OCI-LY3 (cell line): ENCODE results near the gene CARS2.

Experiments
- CTCF ChIP-seq: fragments of 200-600, 300-600 bp; sonication (generic); IDR thresholded peaks from 2 replicates; pipeline ENCODE4 v1.5.1; 2014; ENCODE audit warnings: antibody characterized with exemption, low read length, low read depth
- EZH2phosphoT487 ChIP-seq: fragments of 200-600 bp; shearing (Covaris generic); IDR thresholded peaks from 2 replicates; pipeline ENCODE4 v1.6.1; 2018; ENCODE audit warnings: antibody characterized with exemption, mixed run types, low read depth

DNA sequence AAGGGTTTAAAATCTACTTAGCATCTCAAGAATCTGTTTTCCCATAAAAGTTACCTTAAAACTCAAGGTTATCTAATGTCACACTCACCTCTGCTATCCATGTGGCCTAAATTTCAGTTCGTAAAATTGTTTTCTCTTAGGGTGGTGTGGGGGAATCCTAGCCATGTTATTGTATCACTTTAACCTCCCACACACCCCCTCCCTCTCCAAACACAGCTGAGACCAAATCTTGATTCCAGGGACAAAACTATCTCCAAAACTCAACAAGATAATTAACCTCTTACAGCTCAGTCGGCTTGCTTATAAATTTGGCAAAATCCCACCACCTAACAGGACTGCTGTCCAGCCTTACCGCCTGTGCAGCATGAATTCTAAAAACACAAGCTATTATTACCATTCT, 3.8 kb downstream of the CARS2 start:
- TF ChIP-seq CTCF (no peak), EZH2phosphoT487 (no peak)
